Thoracic aorta (tissue), 2 donors: ENCODE measurements around the gene ALG5. TPM values are rescaled to one million over a fixed set of nuclear protein-coding genes. Genes with fewer than 3 reads are reported as not detected.

Source experiments
- ATAC-seq: fragments of 150-250 bp; one replicate; pipeline ENCODE4 v1.8.0; 2017; ENCODE audit warnings: low read depth; ENCODE audit not compliant: insufficient number of reproducible peaks, low FRiP score
- DNase-seq: peaks from one replicate; pipeline ENCODE4 v3.0.0-alpha.2; 2020; ENCODE audit warnings: low spot score
- H3K27ac ChIP-seq, 2 donors: fragments of 200-600 bp; sonication (generic); 1 replicate in 1 of 2; 2 replicates in 1 of 2; pipeline ENCODE4 v1.5.1; 2016; ENCODE audit warnings: mild to moderate bottlenecking in 2 of 2, moderate library complexity in 2 of 2
- H3K27me3 ChIP-seq: fragments of 200-600 bp; sonication (generic); replicated peaks from 2 replicates; pipeline ENCODE4 v1.6.0; 2016; ENCODE audit warnings: mild to moderate bottlenecking; ENCODE audit not compliant: insufficient read depth
- H3K36me3 ChIP-seq: fragments of 200-600 bp; sonication (generic); one replicate; pipeline ENCODE4 v1.5.1; 2016
- H3K4me1 ChIP-seq, 2 donors: fragments of 200-600 bp; sonication (generic); 1 replicate in 1 of 2; 2 replicates in 1 of 2; pipeline versions ENCODE4 v1.5.1 to v1.6.0; 2016; ENCODE audit warnings: low read depth in 2 of 2, mild to moderate bottlenecking in 1 of 2; ENCODE audit not compliant: control insufficient read depth in 1 of 2
- H3K4me3 ChIP-seq: fragments of 200-600 bp; sonication (generic); 2 replicates; pipeline ENCODE4 v1.5.1; 2016; ENCODE audit warnings: mild to moderate bottlenecking
- H3K9me3 ChIP-seq: fragments of 200-600 bp; sonication (generic); 2 replicates; pipeline ENCODE4 v1.5.1; 2016
- total RNA-seq, 2 donors: library from RNA; depleted of rRNA; stranded (reverse); fragments of >200 nt; gene quantifications; one replicate each; pipeline versions ENCODE4 v1.1.0 to v1.2.3, GENCODE V29; 2016
- TF ChIP-seq, protein P1 (sequence below): fragments of 200-600 bp; sonication (generic); IDR thresholded peaks from one replicate; pipeline ENCODE4 v1.5.1; 2019; ENCODE audit warnings: antibody characterized with exemption

ALG5 gene
- total RNA-seq, 2 donors from 2014 or later, result 13.5 to 19.9 TPM

DNA sequence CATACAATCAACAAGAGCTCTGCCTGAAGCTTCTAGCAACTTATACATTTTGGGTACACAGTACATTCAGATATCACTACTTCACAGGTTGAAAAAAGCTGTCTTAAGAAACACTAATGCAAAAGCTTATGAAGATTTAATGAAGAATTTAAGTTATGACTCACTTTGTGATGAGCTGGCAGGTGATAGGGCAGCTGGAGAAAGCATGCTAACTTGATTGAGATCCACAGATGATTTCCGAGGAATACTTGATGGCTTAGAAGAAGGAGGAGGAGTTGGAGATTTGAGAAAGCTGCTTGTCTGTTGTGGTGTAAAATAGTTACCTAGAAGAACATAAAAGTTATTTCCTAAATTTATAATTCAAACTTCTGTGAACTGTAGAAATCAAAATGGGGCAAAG lies 24.7 kb upstream of the ALG5 start:
- TF ChIP-seq, protein P1, sequence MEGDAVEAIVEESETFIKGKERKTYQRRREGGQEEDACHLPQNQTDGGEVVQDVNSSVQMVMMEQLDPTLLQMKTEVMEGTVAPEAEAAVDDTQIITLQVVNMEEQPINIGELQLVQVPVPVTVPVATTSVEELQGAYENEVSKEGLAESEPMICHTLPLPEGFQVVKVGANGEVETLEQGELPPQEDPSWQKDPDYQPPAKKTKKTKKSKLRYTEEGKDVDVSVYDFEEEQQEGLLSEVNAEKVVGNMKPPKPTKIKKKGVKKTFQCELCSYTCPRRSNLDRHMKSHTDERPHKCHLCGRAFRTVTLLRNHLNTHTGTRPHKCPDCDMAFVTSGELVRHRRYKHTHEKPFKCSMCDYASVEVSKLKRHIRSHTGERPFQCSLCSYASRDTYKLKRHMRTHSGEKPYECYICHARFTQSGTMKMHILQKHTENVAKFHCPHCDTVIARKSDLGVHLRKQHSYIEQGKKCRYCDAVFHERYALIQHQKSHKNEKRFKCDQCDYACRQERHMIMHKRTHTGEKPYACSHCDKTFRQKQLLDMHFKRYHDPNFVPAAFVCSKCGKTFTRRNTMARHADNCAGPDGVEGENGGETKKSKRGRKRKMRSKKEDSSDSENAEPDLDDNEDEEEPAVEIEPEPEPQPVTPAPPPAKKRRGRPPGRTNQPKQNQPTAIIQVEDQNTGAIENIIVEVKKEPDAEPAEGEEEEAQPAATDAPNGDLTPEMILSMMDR, result no peak
- no peak for ATAC-seq
- Histone ChIP-seq H3K27ac (no peak overlapping the region), H3K4me1 (no peaks in the 10 kb centered on the region), H3K4me3 (no peak overlapping the region), H3K9me3 (no peaks in the 10 kb centered on the region), H3K36me3 (peaks cover 31% of the 10 kb centered on the region), H3K27me3 (no peaks in the 10 kb centered on the region)
- DNase-seq, result no peak

DNA sequence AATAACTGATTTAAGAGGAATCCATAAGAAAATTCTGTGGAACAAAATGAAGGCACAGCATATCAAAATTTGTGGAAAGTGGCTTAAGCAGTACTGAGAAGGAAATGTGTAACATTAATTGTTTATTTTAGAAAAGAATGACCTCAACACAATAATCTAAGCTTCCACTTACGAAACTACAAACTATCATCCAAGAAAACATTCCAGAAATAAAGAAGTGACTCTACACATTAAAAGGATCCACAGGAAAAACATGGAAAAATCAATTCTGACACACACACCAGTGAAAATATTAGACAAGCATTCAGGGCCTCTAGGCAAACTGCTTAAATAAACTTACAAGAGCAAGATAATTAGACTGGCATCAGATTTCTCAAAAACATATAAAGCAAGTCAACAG lies 15.5 kb upstream of the ALG5 start:
- Histone ChIP-seq H3K4me1 (no peaks in the 10 kb centered on the region), H3K27me3 (no peaks in the 10 kb centered on the region), H3K4me3 (no peak overlapping the region), H3K9me3 (no peaks in the 10 kb centered on the region), H3K36me3 (peaks cover 21% of the 10 kb centered on the region), H3K27ac (peak overlapping the region in 1 of 2 donors; percentile 7)
- TF ChIP-seq, protein P1, result no peak
- ATAC-seq, result no peak
- no peak for DNase-seq

DNA sequence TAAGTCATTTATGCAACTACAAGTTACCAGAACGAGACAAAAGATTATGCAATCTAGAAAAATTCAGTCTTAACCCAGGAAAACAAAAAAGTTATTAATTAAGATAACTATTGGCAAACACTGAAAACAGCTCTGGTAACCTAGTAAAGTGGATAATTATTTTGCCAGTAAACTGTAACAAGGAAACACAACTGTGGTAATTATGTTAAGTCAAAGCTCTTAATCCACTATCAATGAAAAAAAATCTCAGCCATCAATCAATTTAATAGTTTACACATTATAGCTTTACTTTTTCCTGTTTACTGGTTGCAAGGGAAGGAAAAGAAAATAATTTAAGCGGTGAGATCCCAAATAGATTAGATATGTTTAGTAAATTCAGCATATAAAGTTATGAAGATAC lies 12.6 kb upstream of the ALG5 start:
- ATAC-seq (no peak), DNase-seq (no peak)
- no peaks in the 10 kb centered on the region for H3K27me3 ChIP-seq
- H3K4me1 ChIP-seq, result no peaks in the 10 kb centered on the region
- TF ChIP-seq, protein P1, result no peak
- no peaks in the 10 kb centered on the region for H3K9me3 ChIP-seq
- H3K27ac ChIP-seq, result no peak overlapping the region
- peaks cover 27% of the 10 kb centered on the region for H3K36me3 ChIP-seq
- H3K4me3 ChIP-seq, result no peak overlapping the region

DNA sequence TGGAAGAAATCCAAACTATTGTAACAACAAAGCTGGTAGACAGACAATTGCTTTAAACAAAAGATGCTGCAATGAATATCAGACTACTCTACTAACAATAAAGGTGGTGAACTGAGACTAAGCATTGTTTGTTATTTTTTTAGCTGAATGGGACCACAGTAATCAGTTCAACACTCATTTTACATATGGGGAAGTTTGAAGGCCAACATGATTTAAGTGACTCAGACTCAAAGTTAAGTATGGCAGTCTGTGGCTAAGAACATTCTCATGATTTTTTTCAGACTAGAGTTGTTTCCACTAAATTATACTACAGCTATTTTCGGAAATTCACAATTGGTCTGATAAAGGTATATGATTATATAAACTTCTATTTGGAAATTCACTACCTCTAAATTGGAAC lies 11.9 kb upstream of the ALG5 start:
- Histone ChIP-seq H3K27ac (no peak overlapping the region), H3K36me3 (peaks cover 31% of the 10 kb centered on the region)
- DNase-seq, result no peak

DNA sequence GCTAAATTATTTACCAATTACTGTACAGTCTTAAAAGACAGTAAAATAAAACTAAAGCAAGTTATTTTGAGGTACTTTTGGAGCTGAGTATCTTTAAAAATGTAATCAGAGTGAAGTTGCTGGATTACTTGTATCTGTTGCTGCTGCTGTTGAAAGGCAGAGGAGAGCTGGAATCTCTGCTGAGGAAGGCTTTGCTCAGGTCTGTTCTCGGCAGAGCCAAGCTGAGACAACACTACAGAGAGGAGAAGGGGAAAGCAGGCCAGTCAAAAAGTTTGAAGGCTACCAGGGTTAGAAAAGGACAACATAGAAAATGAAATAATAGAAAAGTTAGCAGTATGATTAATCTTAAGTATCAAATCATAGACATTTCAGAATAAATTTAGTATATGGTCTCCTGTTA lies 11.3 kb upstream of the ALG5 start:
- ATAC-seq (no peak), DNase-seq (no peak)
- H3K4me1 ChIP-seq, result no peaks in the 10 kb centered on the region
- peaks cover 28% of the 10 kb centered on the region for H3K36me3 ChIP-seq
- TF ChIP-seq, protein P1, result no peak
- H3K4me3 ChIP-seq, result no peak overlapping the region
- no peaks in the 10 kb centered on the region for H3K9me3 ChIP-seq
- H3K27ac ChIP-seq, result no peak overlapping the region
- H3K27me3 ChIP-seq, result no peaks in the 10 kb centered on the region

More for the DNA sequence above, 11.9 kb upstream of the ALG5 start:
- ATAC-seq, result no peak
- no peak overlapping the region for H3K4me3 ChIP-seq
- TF ChIP-seq, protein P1, result no peak
- no peaks in the 10 kb centered on the region for H3K27me3 ChIP-seq
- no peaks in the 10 kb centered on the region for H3K9me3 ChIP-seq
- H3K4me1 ChIP-seq, result no peaks in the 10 kb centered on the region
